ENCODE results near the gene CYTIP.
A peak's percentile ranks its signal among the peaks of the same experiment; 100 is the strongest.

Gene CYTIP

GRCh38 chr2:157441072-157441454 lies 2.8 kb downstream of the CYTIP start:
- H3K4me1 Mint-ChIP-seq, result peaks cover 30% of the 10 kb centered on the region
- peaks cover 50% of the 10 kb centered on the region for H3K36me3 Mint-ChIP-seq

GRCh38 chr2:157440404-157441071 lies 3.4 kb downstream of the CYTIP start:
- H3K36me3 Mint-ChIP-seq, result peaks cover 51% of the 10 kb centered on the region
- peaks cover 27% of the 10 kb centered on the region for H3K4me1 Mint-ChIP-seq
- H3K27ac Mint-ChIP-seq, result peak overlapping the region; percentile 99
- H3K9me3 Mint-ChIP-seq, result no peaks in the 10 kb centered on the region
- H3K27me3 Mint-ChIP-seq, result no peaks in the 10 kb centered on the region
- peak overlapping the region; percentile 94 for H3K4me3 Mint-ChIP-seq

More at GRCh38 chr2:157441072-157441454, 2.8 kb downstream of the CYTIP start:
- Mint-ChIP-seq H3K4me3 (peak overlapping the region; percentile 94), H3K27me3 (no peaks in the 10 kb centered on the region), H3K9me3 (no peaks in the 10 kb centered on the region), H3K27ac (peak overlapping the region; percentile 99)

GRCh38 chr2:157439824-157440186 lies 4.1 kb downstream of the CYTIP start:
- peak overlapping the region; percentile 94 for H3K4me3 Mint-ChIP-seq
- H3K27ac Mint-ChIP-seq, result peak overlapping the region; percentile 99
- H3K27me3 Mint-ChIP-seq, result no peaks in the 10 kb centered on the region
- no peaks in the 10 kb centered on the region for H3K9me3 Mint-ChIP-seq
- H3K4me1 Mint-ChIP-seq, result peaks cover 27% of the 10 kb centered on the region
- H3K36me3 Mint-ChIP-seq, result peaks cover 55% of the 10 kb centered on the region

- H3K27me3 Mint-ChIP-seq, result no peaks in the 10 kb centered on the region
- peak overlapping the region; percentile 99 for H3K27ac Mint-ChIP-seq
- H3K9me3 Mint-ChIP-seq, result no peaks in the 10 kb centered on the region
- H3K4me1 Mint-ChIP-seq, result peaks cover 29% of the 10 kb centered on the region
- H3K4me3 Mint-ChIP-seq, result peak overlapping the region; percentile 94
- peaks cover 57% of the 10 kb centered on the region for H3K36me3 Mint-ChIP-seq
Measured at GRCh38 chr2:157438863-157439823, 4.7 kb downstream of the CYTIP start.

- Mint-ChIP-seq H3K36me3 (peaks cover 73% of the 10 kb centered on the region), H3K27ac (peak overlapping the region; percentile 96), H3K4me3 (peak overlapping the region; percentile 94), H3K27me3 (no peaks in the 10 kb centered on the region), H3K9me3 (peaks cover 5% of the 10 kb centered on the region), H3K4me1 (peaks cover 86% of the 10 kb centered on the region)
Measured at GRCh38 chr2:157433394-157433793, 10.5 kb downstream of the CYTIP start.

- H3K9me3 Mint-ChIP-seq, result peaks cover 5% of the 10 kb centered on the region
Measured at GRCh38 chr2:157432475-157433106, 11.3 kb downstream of the CYTIP start.

GRCh38 chr2:157431176-157431575 lies 12.7 kb downstream of the CYTIP start:
- Mint-ChIP-seq H3K36me3 (peaks cover 79% of the 10 kb centered on the region), H3K4me3 (peak overlapping the region; percentile 94), H3K27me3 (no peaks in the 10 kb centered on the region), H3K4me1 (peaks cover 96% of the 10 kb centered on the region), H3K27ac (peak overlapping the region; percentile 99), H3K9me3 (peaks cover 5% of the 10 kb centered on the region)

More at GRCh38 chr2:157432475-157433106, 11.3 kb downstream of the CYTIP start:
- Mint-ChIP-seq H3K36me3 (peaks cover 71% of the 10 kb centered on the region), H3K4me3 (peak overlapping the region; percentile 94), H3K27me3 (no peaks in the 10 kb centered on the region), H3K4me1 (peaks cover 86% of the 10 kb centered on the region), H3K27ac (peak overlapping the region; percentile 96)

GRCh38 chr2:157428500-157429175 lies 15.3 kb downstream of the CYTIP start:
- peak overlapping the region; percentile 99 for H3K27ac Mint-ChIP-seq
- H3K9me3 Mint-ChIP-seq, result peaks cover 5% of the 10 kb centered on the region
- H3K4me1 Mint-ChIP-seq, result peaks cover 93% of the 10 kb centered on the region
- no peaks in the 10 kb centered on the region for H3K27me3 Mint-ChIP-seq
- peaks cover 85% of the 10 kb centered on the region for H3K36me3 Mint-ChIP-seq
- H3K4me3 Mint-ChIP-seq, result peak overlapping the region; percentile 94

GRCh38 chr2:157427922-157428303 lies 16.0 kb downstream of the CYTIP start:
- H3K9me3 Mint-ChIP-seq, result peaks cover 5% of the 10 kb centered on the region
- peaks cover 93% of the 10 kb centered on the region for H3K4me1 Mint-ChIP-seq
- no peaks in the 10 kb centered on the region for H3K27me3 Mint-ChIP-seq
- H3K4me3 Mint-ChIP-seq, result no peak overlapping the region
- H3K27ac Mint-ChIP-seq, result peak overlapping the region; percentile 99
- peaks cover 83% of the 10 kb centered on the region for H3K36me3 Mint-ChIP-seq

- Mint-ChIP-seq H3K9me3 (peaks cover 5% of the 10 kb centered on the region), H3K27ac (peak overlapping the region; percentile 99), H3K4me3 (peak overlapping the region; percentile 59), H3K36me3 (peaks cover 80% of the 10 kb centered on the region), H3K4me1 (peaks cover 89% of the 10 kb centered on the region), H3K27me3 (no peaks in the 10 kb centered on the region)
Measured at GRCh38 chr2:157427003-157427921, 16.6 kb downstream of the CYTIP start.

GRCh38 chr2:157426477-157426994 lies 17.4 kb downstream of the CYTIP start:
- peak overlapping the region; percentile 59 for H3K4me3 Mint-ChIP-seq
- peaks cover 89% of the 10 kb centered on the region for H3K4me1 Mint-ChIP-seq
- peaks cover 80% of the 10 kb centered on the region for H3K36me3 Mint-ChIP-seq
- no peaks in the 10 kb centered on the region for H3K27me3 Mint-ChIP-seq
- peak overlapping the region; percentile 99 for H3K27ac Mint-ChIP-seq
- peaks cover 5% of the 10 kb centered on the region for H3K9me3 Mint-ChIP-seq

GRCh38 chr2:157424374-157424773 lies 19.5 kb downstream of the CYTIP start:
- Mint-ChIP-seq H3K27me3 (no peaks in the 10 kb centered on the region), H3K4me3 (no peak overlapping the region), H3K27ac (peak overlapping the region; percentile 38), H3K4me1 (peaks cover 86% of the 10 kb centered on the region), H3K9me3 (peaks cover 8% of the 10 kb centered on the region), H3K36me3 (peaks cover 75% of the 10 kb centered on the region)

- H3K9me3 Mint-ChIP-seq, result peaks cover 4% of the 10 kb centered on the region
- no peaks in the 10 kb centered on the region for H3K27me3 Mint-ChIP-seq
- H3K36me3 Mint-ChIP-seq, result peaks cover 69% of the 10 kb centered on the region
- H3K27ac Mint-ChIP-seq, result peak overlapping the region; percentile 96
- H3K4me1 Mint-ChIP-seq, result peaks cover 83% of the 10 kb centered on the region
- peak overlapping the region; percentile 68 for H3K4me3 Mint-ChIP-seq
Measured at GRCh38 chr2:157421964-157422363, 21.9 kb downstream of the CYTIP start.

- Mint-ChIP-seq H3K4me1 (peaks cover 83% of the 10 kb centered on the region), H3K27ac (peak overlapping the region; percentile 96), H3K9me3 (peaks cover 4% of the 10 kb centered on the region), H3K27me3 (no peaks in the 10 kb centered on the region), H3K4me3 (peak overlapping the region; percentile 68), H3K36me3 (peaks cover 68% of the 10 kb centered on the region)
Measured at GRCh38 chr2:157421331-157421944, 22.5 kb downstream of the CYTIP start.

All from activated naive CD4-positive, alpha-beta T cell treated with anti-CD3 and anti-CD28 coated beads, Interleukin-2, amount 50 U/mL, for 24 hours (primary cell).